Measurements from ENCODE around the gene SFSWAP. TPM values are rescaled to one million over a fixed set of nuclear protein-coding genes. Genes with fewer than 3 reads are reported as not detected.

The SFSWAP gene
- total RNA-seq, 1 experiment from 2014 or later = 50.4 TPM

GRCh38 chr12:131672941-131673887, 37.7 kb upstream of the SFSWAP start:
- ATAC-seq (no peak), DNase-seq (ENCODE audit: low read depth, low spot score) (no peak)
- Histone ChIP-seq H4K20me1 (ENCODE audit: insufficient read depth) (no peaks in the 10 kb centered on the region), H3K4me2 (ENCODE audit: low read length) (0 out of 2 replicates have a peak overlapping the region, but pooled peaks have one; percentile 9), H3K36me3 (ENCODE audit: control insufficient read depth in 1 of 2, insufficient read depth in 2 of 2, low read length in 2 of 2) (no peaks in the 10 kb centered on the region), H3K79me2 (ENCODE audit: insufficient read depth, low read length) (no peaks in the 10 kb centered on the region), H3K9ac (ENCODE audit: low read length) (no peak overlapping the region), H3K9me3 (ENCODE audit: control insufficient read depth in 1 of 2, insufficient read depth in 1 of 2, low read depth in 1 of 2, low read length in 2 of 2) (peaks cover 0 to 8% of the 10 kb centered on the region in 2 experiments; a peak in 1 of 4 replicates), H3K27ac (ENCODE audit: low read depth, low read length) (no peak overlapping the region), H3K27me3 (ENCODE audit: insufficient read depth, low read length) (peaks cover 10% of the 10 kb centered on the region), H3K4me3 (replicated peaks in 1 of 2; ENCODE audit: low read depth in 1 of 2, low read length in 2 of 2) (no peak overlapping the region), H2AFZ (ENCODE audit: low read depth, low read length, poor library complexity, severe bottlenecking) (no peak overlapping the region), H3K9me2 (ENCODE audit: insufficient read depth) (no peaks in the 10 kb centered on the region), H3K4me1 (ENCODE audit: control insufficient read depth in 1 of 2, insufficient read depth in 2 of 2, low read length in 2 of 2) (peaks cover 0 to 10% of the 10 kb centered on the region in 2 experiments; a peak in 2 of 4 replicates)
- intact Hi-C loops (cut with micrococcal nuclease) = no loop called here
- TF ChIP-seq ATF3 (IDR thresholded peaks at IDR 0.05) = no peak
- TF ChIP-seq POLR2A (IDR thresholded peaks at IDR 0.05; ENCODE audit: borderline replicate concordance, extremely low read depth, insufficient read depth, insufficient read length) = no peak
- TF ChIP-seq CTCF (IDR thresholded peaks at IDR 0.05 in 2 of 3, conservative IDR thresholded peaks at IDR 0.05 in 1 of 3; ENCODE audit: borderline replicate concordance in 1 of 3, insufficient read depth in 1 of 3, low read depth in 2 of 3, low read length in 2 of 3) = no peak
- no peak for TF ChIP-seq YY1 (IDR thresholded peaks at IDR 0.05; ENCODE audit: extremely low read depth, insufficient replicate concordance, low read depth, low read length)
- no peak for TF ChIP-seq REST (IDR thresholded peaks at IDR 0.05; ENCODE audit: low read depth)
- ChIA-PET CTCF (no interaction called here), POLR2A (no interaction called here), RAD21 (ENCODE audit: low non-redundant PET in 1 of 2, low total read pairs in 2 of 2, uncharacterized antibody in 2 of 2, unreplicated experiment in 2 of 2) (no interaction called here)
- no TSS peak for BruUV-seq (replicated peaks)
